ENCODE data around the gene MRPS12.

The MRPS12 gene

DNA sequence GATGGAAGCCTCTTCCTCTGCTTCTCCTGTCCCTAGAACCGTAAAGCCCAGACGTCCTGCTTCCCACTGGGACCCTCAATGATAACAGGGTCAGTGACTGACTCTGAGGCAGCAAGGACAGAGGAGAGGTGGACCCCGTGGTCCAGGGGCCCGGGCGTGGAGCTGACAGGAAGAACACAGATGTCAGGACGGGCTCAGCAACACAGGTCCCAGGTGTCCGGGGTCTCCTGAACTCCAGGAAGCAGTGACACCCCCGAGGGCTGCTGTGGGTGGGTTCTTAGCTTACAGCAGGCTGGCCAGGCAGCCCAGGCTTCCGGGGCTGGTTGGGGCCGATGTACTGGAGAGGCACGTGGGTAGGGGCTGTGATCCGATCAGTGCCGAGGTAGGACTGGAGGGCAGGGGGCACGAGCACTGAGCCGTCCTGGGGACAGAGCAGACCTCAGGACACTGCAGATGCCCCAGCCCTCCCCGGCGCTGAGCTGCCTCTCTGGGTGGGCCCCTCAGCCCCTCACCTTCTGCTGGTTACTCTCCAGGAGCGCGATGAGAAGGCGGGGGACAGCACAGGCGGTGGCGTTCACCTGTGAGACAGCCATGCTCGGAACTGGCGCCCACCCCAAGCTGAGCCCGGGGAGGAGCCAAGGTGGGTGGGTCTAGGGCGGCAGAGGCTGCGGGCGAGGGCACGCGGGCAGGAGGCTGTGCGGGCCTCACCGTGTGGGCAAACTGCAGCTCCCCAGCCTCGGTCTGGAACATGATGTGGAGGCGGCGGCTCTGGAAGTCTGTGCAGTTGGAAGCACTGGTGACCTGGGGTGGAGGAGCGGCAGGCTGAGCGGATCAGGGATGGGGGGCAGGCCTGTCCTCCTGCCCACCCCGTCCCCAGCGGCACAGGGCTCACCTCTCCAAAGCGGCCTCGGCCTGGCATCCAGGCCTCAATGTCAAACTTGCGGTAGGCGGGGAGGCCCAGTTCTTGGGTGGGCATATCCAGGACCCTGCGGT lies 15.1 kb upstream of the MRPS12 start:
- TF ChIP-seq, protein P1, sequence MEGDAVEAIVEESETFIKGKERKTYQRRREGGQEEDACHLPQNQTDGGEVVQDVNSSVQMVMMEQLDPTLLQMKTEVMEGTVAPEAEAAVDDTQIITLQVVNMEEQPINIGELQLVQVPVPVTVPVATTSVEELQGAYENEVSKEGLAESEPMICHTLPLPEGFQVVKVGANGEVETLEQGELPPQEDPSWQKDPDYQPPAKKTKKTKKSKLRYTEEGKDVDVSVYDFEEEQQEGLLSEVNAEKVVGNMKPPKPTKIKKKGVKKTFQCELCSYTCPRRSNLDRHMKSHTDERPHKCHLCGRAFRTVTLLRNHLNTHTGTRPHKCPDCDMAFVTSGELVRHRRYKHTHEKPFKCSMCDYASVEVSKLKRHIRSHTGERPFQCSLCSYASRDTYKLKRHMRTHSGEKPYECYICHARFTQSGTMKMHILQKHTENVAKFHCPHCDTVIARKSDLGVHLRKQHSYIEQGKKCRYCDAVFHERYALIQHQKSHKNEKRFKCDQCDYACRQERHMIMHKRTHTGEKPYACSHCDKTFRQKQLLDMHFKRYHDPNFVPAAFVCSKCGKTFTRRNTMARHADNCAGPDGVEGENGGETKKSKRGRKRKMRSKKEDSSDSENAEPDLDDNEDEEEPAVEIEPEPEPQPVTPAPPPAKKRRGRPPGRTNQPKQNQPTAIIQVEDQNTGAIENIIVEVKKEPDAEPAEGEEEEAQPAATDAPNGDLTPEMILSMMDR (IDR thresholded peaks at IDR 0.05; ENCODE audit: control extremely low read depth, extremely low read depth, low read depth, missing control alignments) = no peak
- POLR2A ChIA-PET = no interaction called here
- DNase-seq (ENCODE audit: extremely low spot score) = no peak
- CTCF ChIA-PET = interaction anchor here (1.4 to 5.0 kb wide), 4 partner anchors 13 to 512 kb away, joined by 3 to 31 read pairs (median 4); partner anchors contain the start of genes FAM98C, MRPS12, NFKBIB and SARS2

DNA sequence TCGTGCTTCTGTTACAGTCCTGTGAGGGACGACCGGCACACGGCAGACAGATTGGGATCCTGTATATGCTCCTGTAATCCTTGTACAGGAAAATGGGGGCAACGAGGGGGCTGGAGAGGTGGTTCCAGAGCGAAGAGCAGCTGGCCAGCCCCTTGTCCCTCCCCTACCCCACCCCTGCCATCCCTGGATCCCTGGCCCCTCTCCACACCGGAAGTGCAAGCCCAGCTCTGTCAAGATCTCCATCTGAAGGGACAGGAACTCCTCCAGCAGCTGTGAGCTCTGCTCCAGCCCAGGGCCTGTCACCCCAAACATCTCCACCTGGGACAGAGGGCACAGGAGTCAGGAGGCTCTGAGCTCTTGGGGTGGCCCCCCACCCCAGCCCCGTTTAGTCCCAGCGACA lies 13.2 kb upstream of the MRPS12 start:
- TF ChIP-seq, protein P1 (IDR thresholded peaks at IDR 0.05; ENCODE audit: control extremely low read depth, extremely low read depth, low read depth, missing control alignments) = no peak
- no peak for DNase-seq (ENCODE audit: extremely low spot score)
- POLR2A ChIA-PET = no interaction called here
- CTCF ChIA-PET = interaction anchor here (1.3 to 4.2 kb wide), 3 partner anchors 9 to 30 kb away, joined by 3 to 27 read pairs (median 3); partner anchors contain the start of genes MRPS12 and SARS2

DNA sequence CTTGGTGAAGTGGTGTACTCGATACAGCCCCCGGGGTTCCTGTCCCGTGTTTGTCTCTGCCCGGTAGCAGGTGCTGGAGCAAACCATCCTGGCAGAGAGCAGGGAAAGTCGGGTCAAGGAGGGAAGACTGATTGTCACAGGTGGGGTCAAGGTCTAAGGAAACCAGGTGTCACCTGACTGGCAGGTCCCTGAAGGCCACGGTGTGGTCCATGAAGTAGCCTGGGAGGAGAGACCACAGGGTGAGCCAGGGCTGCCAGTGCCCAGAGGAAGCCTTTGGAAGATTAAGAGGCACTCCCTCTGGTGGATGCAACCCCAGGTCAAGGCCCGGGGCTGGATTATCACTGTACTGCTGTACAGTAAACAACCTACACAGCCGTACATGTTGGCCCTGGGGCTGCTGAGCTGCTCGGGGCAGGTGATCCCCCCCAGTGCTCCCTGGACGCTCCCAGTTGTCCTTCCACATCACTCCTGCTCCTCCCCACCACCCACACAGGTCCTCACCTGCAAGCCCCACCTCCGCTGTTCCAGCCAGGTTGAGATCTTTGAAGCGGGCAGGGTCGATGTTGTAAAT lies 12.7 kb upstream of the MRPS12 start:
- ChIA-PET POLR2A (no interaction called here), CTCF (interaction anchor here (1.3 to 4.2 kb wide), 3 partner anchors 9 to 31 kb away, joined by 3 to 27 read pairs (median 3); partner anchors contain the start of genes MRPS12 and SARS2)
- TF ChIP-seq, protein P1 (IDR thresholded peaks at IDR 0.05; ENCODE audit: control extremely low read depth, extremely low read depth, low read depth, missing control alignments) = no peak
- DNase-seq (ENCODE audit: extremely low spot score) = no peak

DNA sequence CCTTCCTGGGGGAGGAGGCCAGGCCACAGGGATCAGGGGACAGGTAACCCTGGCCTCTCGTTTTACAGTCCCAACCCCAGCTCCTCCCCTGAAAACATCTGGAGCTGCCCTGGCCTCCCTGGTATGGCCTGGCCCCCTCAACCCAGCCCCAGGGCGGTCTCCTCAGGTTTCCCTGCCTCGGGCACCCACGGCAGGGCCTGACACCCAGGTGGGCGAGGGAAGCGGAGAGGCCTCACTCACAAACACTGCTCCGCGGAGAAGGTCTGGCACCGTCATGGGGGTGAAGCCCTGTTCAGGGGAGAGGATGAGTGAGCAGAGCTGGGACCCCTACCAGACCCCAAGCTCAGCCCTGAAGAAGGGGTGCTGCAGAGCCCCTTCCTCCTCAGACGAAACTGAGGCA lies 12.2 kb upstream of the MRPS12 start:
- TF ChIP-seq, protein P1 (IDR thresholded peaks at IDR 0.05; ENCODE audit: control extremely low read depth, extremely low read depth, low read depth, missing control alignments) = no peak
- DNase-seq (ENCODE audit: extremely low spot score) = no peak
- ChIA-PET CTCF (interaction anchor here (1.4 to 4.2 kb wide), 2 partner anchors 8 to 11 kb away, joined by 3 to 27 read pairs; partner anchors contain the start of genes MRPS12 and SARS2), POLR2A (no interaction called here)

DNA sequence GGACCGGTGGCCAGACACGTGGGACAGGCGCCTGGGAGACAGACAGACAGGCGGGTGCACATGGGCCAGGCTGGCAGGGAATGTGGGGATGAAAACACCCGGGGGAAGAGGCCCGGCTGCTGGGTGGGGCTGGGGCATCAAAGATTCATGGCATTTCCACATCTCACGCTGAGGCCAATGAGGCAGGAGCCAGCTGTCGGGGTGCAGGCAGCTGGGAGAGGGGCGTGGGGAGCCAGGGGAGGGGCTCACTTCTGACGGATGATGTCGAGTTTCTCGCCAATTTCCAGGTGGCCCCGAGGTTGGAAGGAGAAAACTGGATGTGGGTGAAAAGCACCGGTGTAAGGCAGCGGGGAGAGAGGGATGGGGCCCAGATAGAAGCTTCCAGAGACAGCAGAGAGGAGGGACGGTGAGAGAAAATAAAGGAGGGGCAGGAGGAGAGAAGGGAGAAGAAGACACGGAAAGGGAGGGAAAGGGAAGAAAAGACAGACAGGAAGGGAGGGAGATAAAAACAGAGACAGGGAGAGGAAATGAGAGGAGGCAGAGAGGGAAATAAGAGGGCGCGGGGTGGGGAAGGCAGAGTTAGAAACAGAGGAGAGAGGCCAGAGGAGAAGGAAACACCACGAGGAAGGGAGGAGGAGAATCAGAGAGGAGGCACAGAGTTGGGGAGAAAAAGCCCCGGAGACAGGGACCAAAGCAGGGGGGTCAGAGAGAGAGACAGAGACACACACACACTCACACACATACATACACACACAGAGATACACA lies 10.7 kb upstream of the MRPS12 start:
- ChIA-PET CTCF (interaction anchor here (0.9 to 4.2 kb wide), 3 partner anchors 10 to 33 kb away, joined by 4 to 27 read pairs (median 7); partner anchors contain the start of genes MRPS12 and SARS2), POLR2A (no interaction called here)
- TF ChIP-seq, protein P1 (IDR thresholded peaks at IDR 0.05; ENCODE audit: control extremely low read depth, extremely low read depth, low read depth, missing control alignments) = no peak
- no peak for DNase-seq (ENCODE audit: extremely low spot score)

Measured in GM10248 (cell line).